ENCODE measurements around the gene MMP20.

GRCh38 chr11:102603091-102603490 lies 22.0 kb downstream of the MMP20 start:
- TF ChIP-seq CTCF (IDR thresholded peaks at IDR 0.05 in 4 of 5, conservative IDR thresholded peaks at IDR 0.05 in 1 of 5) (no peak), POLR2A (IDR thresholded peaks at IDR 0.05) (no peak)

Measured in gastrocnemius medialis (tissue), 4 donors.